Neuronal stem cell (in vitro differentiated cells): ENCODE measurements around the gene DECR2. TPM values are rescaled to one million over a fixed set of nuclear protein-coding genes. Genes with fewer than 3 reads are reported as not detected.

Source experiments
- DNase-seq: peaks from one replicate; pipeline ENCODE4 v3.0.0-alpha.2; 2013; ENCODE audit warnings: low spot score
- H2AFZ ChIP-seq: one replicate; pipeline ENCODE4 v1.6.1; 2013; ENCODE audit warnings: mild to moderate bottlenecking, low read length, inconsistent platforms
- H2AK5ac ChIP-seq: 2 replicates; pipeline ENCODE4 v1.6.1; 2013; ENCODE audit warnings: low read depth, mild to moderate bottlenecking, inconsistent platforms, low read length, moderate library complexity, mixed read lengths
- H2BK120ac ChIP-seq: 2 replicates; pipeline ENCODE4 v1.6.1; 2013; ENCODE audit warnings: low read depth, mild to moderate bottlenecking, inconsistent platforms, low read length, moderate library complexity, mixed read lengths
- H2BK12ac ChIP-seq: one replicate; pipeline ENCODE4 v1.6.1; 2013; ENCODE audit warnings: low read length, inconsistent platforms
- H2BK15ac ChIP-seq: 2 replicates; pipeline ENCODE4 v1.6.1; 2013; ENCODE audit warnings: mild to moderate bottlenecking, low read length, inconsistent platforms, mixed read lengths
- H2BK5ac ChIP-seq: one replicate; pipeline ENCODE4 v1.6.1; 2013; ENCODE audit warnings: inconsistent platforms, mild to moderate bottlenecking, low read length, moderate library complexity
- H3K14ac ChIP-seq: one replicate; pipeline ENCODE4 v1.6.1; 2013; ENCODE audit warnings: low read length, inconsistent platforms
- H3K18ac ChIP-seq: 2 replicates; pipeline ENCODE4 v1.6.1; 2013; ENCODE audit warnings: low read length, inconsistent platforms
- H3K23ac ChIP-seq: 2 replicates; pipeline ENCODE4 v1.6.1; 2013; ENCODE audit warnings: low read depth, mild to moderate bottlenecking, mixed read lengths, low read length, inconsistent platforms; ENCODE audit not compliant: poor library complexity
- H3K27ac ChIP-seq: replicated peaks from 3 replicates; pipeline ENCODE4 v1.5.1; 2013; ENCODE audit warnings: low read length, inconsistent platforms
- H3K27me3 ChIP-seq, 3 experiments: 2 replicates each; pipeline ENCODE4 v1.6.1; 2013; ENCODE audit warnings: low read length in 3 of 3, mild to moderate bottlenecking in 2 of 3, inconsistent platforms in 1 of 3, low read depth in 1 of 3, mixed read lengths in 1 of 3, moderate library complexity in 1 of 3; ENCODE audit not compliant: control insufficient read depth in 3 of 3, insufficient read depth in 3 of 3
- H3K36me3 ChIP-seq, 2 donors: replicated peaks in 1 of 2; 2 replicates each; pipeline ENCODE4 v1.6.1; 2013; ENCODE audit warnings: low read length in 2 of 2; ENCODE audit not compliant: control insufficient read depth in 2 of 2, insufficient read depth in 2 of 2
- H3K4ac ChIP-seq: 2 replicates; pipeline ENCODE4 v1.6.1; 2013; ENCODE audit warnings: inconsistent platforms, mild to moderate bottlenecking, low read length, moderate library complexity
- H3K4me1 ChIP-seq, 2 donors: 1 replicate in 1 of 2; 2 replicates in 1 of 2; pipeline ENCODE4 v1.6.1; 2013; ENCODE audit warnings: low read length in 2 of 2, low read depth in 1 of 2; ENCODE audit not compliant: control insufficient read depth in 2 of 2, insufficient read depth in 1 of 2
- H3K4me2 ChIP-seq: one replicate; pipeline ENCODE4 v1.6.1; 2013; ENCODE audit warnings: mild to moderate bottlenecking, low read length, inconsistent platforms; ENCODE audit not compliant: insufficient read depth, poor library complexity, severe bottlenecking
- H3K4me3 ChIP-seq, 2 donors: 2 replicates each; pipeline ENCODE4 v1.5.1; 2013; ENCODE audit warnings: low read length in 2 of 2, mild to moderate bottlenecking in 2 of 2, inconsistent platforms in 1 of 2, moderate library complexity in 1 of 2
- H3K79me1 ChIP-seq: one replicate; pipeline ENCODE4 v1.6.1; 2013; ENCODE audit warnings: low read depth, mild to moderate bottlenecking, inconsistent platforms, low read length, moderate library complexity
- H3K9ac ChIP-seq: one replicate; pipeline ENCODE4 v1.6.1; 2013; ENCODE audit warnings: mild to moderate bottlenecking, low read depth, low read length, inconsistent platforms; ENCODE audit not compliant: poor library complexity
- H3K9me3 ChIP-seq, 2 donors: replicated peaks in 1 of 2; 2 replicates each; pipeline versions ENCODE3 to v1.6.1; 2013; ENCODE audit warnings: low read length in 2 of 2, mild to moderate bottlenecking in 2 of 2, inconsistent platforms in 1 of 2, low read depth in 1 of 2, mixed read lengths in 1 of 2, moderate library complexity in 1 of 2; ENCODE audit not compliant: control insufficient read depth in 2 of 2, insufficient read depth in 1 of 2
- H4K8ac ChIP-seq: one replicate; pipeline ENCODE4 v1.6.1; 2013; ENCODE audit warnings: low read depth, mild to moderate bottlenecking, inconsistent platforms, low read length, moderate library complexity
- H4K91ac ChIP-seq: one replicate; pipeline ENCODE4 v1.6.1; 2013; ENCODE audit warnings: low read length, low read depth, mild to moderate bottlenecking, inconsistent platforms; ENCODE audit not compliant: poor library complexity
- WGBS, 2 donors: extraction: QIAGEN DNeasy Blood & Tissue Kit; methylation state at CpG; one replicate each; pipeline ENCODE4 v1.1.7; 2013; ENCODE audit warnings: missing lambda C conversion rate in 2 of 2, mixed read lengths in 1 of 2; ENCODE audit not compliant: insufficient read length in 2 of 2, insufficient replicate concordance in 1 of 2; ENCODE audit errors: extremely low coverage in 2 of 2; 5-methylcytosine and 5-hydroxymethylcytosine counted together
- small RNA-seq: library from polyadenylated mRNA; stranded (forward); fragments of <200 nt; extraction: miRNeasy Mini kit (QIAGEN cat#:217004); gene quantifications from one replicate; pipeline ENCODE3, GENCODE V24; 2013; ENCODE audit not compliant: insufficient read depth

Gene DECR2

GRCh38 chr16:460787-461186 lies 59.1 kb downstream of the DECR2 start:
- no peak overlapping the region for H2BK5ac ChIP-seq
- H2AFZ ChIP-seq: no peak overlapping the region
- H3K79me1 ChIP-seq: peaks cover 10% of the 10 kb centered on the region
- no peak overlapping the region for H2BK15ac ChIP-seq
- no peak overlapping the region for H2BK120ac ChIP-seq
- H4K91ac ChIP-seq: no peak overlapping the region
- H3K27ac ChIP-seq: no peak overlapping the region
- H3K18ac ChIP-seq: peak overlapping the region; percentile 45
- no peak overlapping the region for H4K8ac ChIP-seq
- no peak overlapping the region for H3K14ac ChIP-seq
- no peak for DNase-seq
- H3K27me3 ChIP-seq: no peaks in the 10 kb centered on the region
- peak overlapping the region; percentile 61 for H3K9ac ChIP-seq
- H3K9me3 ChIP-seq: no peaks in the 10 kb centered on the region
- peaks cover 11 to 49% of the 10 kb centered on the region in 2 donors for H3K36me3 ChIP-seq
- no peak overlapping the region for H2AK5ac ChIP-seq
- no peak overlapping the region for H3K4ac ChIP-seq
- no CpG with 5 or more reads among the region's 20 CpGs for WGBS, 2 donors
- peaks cover 7 to 8% of the 10 kb centered on the region in 2 donors for H3K4me1 ChIP-seq
- peak overlapping the region in 1 of 2 donors; percentile 37 for H3K4me3 ChIP-seq
- no peak overlapping the region for H2BK12ac ChIP-seq
- H3K4me2 ChIP-seq: no peak overlapping the region
- peak overlapping the region; percentile 29 for H3K23ac ChIP-seq

Small RNA genes within 50 kb of the gene (small RNA-seq; reads per million reads assigned to genes)
- not detected for gene RF00019
